ENCODE measurements around the gene SUCNR1. TPM values are rescaled to one million over a fixed set of nuclear protein-coding genes. Genes with fewer than 3 reads are reported as not detected.

Gene SUCNR1
- total and polyA plus RNA-seq, 2 of the 13 experiments (the other 11 are each of a cell fraction or from before 2014, with no cell fraction given) = 0.03 TPM; not detected in 1

DNA sequence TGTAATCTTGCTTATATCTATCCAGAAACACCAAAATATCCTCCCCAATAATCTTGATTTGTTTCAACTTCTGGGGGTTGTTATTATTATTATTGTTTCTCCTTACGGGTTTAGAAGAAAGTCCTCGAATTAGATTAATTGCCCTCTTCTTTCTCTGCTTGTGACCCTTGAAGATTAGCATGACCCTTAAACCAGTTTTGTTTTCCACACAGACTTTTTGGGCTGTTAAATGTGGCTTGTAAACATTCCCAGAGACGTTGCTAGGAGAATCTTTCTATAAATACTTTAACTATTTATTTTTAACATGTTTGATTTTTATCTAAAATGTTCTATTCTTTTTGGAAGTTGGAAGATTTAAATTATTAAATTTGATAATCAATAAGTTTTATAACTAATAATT, 4.3 kb upstream of the SUCNR1 start (continued):
- TF ChIP-seq PCBP2 (optimal IDR thresholded peaks at IDR 0.05; ENCODE audit: low read depth, low read length, poor library complexity, severe bottlenecking) (no peak), MTF2 (CRISPR knock-in tag; IDR thresholded peaks at IDR 0.05; ENCODE audit: borderline replicate concordance) (no peak), NFE2 (CRISPR knock-in tag; IDR thresholded peaks at IDR 0.05) (no peak), SSRP1 (CRISPR knock-in tag; IDR thresholded peaks at IDR 0.05) (no peak), PRMT3 (CRISPR knock-in tag; IDR thresholded peaks at IDR 0.05; ENCODE audit: borderline replicate concordance, low read depth) (no peak), YEATS4 (CRISPR knock-in tag; IDR thresholded peaks at IDR 0.05; ENCODE audit: borderline replicate concordance) (no peak), YY1 (IDR thresholded peaks at IDR 0.05; ENCODE audit: insufficient read depth, insufficient replicate concordance, low read depth, low read length) (no peak), ZNF260 (CRISPR knock-in tag; IDR thresholded peaks at IDR 0.05; ENCODE audit: borderline replicate concordance, low read depth) (no peak), ZNF33B (CRISPR knock-in tag; IDR thresholded peaks at IDR 0.05) (no peak), ZNF589 (CRISPR knock-in tag; conservative IDR thresholded peaks at IDR 0.05) (no peak)
- TF ChIP-seq, protein P1, sequence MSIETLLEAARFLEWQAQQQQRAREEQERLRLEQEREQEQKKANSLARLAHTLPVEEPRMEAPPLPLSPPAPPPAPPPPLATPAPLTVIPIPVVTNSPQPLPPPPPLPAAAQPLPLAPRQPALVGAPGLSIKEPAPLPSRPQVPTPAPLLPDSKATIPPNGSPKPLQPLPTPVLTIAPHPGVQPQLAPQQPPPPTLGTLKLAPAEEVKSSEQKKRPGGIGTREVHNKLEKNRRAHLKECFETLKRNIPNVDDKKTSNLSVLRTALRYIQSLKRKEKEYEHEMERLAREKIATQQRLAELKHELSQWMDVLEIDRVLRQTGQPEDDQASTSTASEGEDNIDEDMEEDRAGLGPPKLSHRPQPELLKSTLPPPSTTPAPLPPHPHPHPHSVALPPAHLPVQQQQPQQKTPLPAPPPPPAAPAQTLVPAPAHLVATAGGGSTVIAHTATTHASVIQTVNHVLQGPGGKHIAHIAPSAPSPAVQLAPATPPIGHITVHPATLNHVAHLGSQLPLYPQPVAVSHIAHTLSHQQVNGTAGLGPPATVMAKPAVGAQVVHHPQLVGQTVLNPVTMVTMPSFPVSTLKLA (IDR thresholded peaks at IDR 0.05) = no peak
- TF ChIP-seq, protein P2, sequence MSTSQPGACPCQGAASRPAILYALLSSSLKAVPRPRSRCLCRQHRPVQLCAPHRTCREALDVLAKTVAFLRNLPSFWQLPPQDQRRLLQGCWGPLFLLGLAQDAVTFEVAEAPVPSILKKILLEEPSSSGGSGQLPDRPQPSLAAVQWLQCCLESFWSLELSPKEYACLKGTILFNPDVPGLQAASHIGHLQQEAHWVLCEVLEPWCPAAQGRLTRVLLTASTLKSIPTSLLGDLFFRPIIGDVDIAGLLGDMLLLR (CRISPR knock-in tag; IDR thresholded peaks at IDR 0.05) = no peak
- TF ChIP-seq, protein P3, sequence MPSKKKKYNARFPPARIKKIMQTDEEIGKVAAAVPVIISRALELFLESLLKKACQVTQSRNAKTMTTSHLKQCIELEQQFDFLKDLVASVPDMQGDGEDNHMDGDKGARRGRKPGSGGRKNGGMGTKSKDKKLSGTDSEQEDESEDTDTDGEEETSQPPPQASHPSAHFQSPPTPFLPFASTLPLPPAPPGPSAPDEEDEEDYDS (CRISPR knock-in tag; IDR thresholded peaks at IDR 0.05) = no peak
